Transverse colon (tissue), 4 donors: ENCODE results near the gene CELF4.

Experiments
- CTCF ChIP-seq, 5 experiments: fragments of 200-600 bp in 3 of 5; fragments of 450-650 bp in 2 of 5; sonication (generic) in 3 of 5; IDR thresholded peaks; 1 replicate in 2 of 5; 2 replicates in 3 of 5; pipeline ENCODE4 v1.5.1; 2016 to 2017; ENCODE audit warnings: antibody characterized with exemption in 5 of 5, inconsistent platforms in 3 of 5, mild to moderate bottlenecking in 2 of 5, moderate library complexity in 1 of 5
- POLR2A ChIP-seq: fragments of 450-650 bp; IDR thresholded peaks from one replicate; pipeline ENCODE4 v1.6.1; 2016; ENCODE audit warnings: antibody characterized with exemption, mild to moderate bottlenecking, moderate library complexity
- POLR2AphosphoS5 ChIP-seq, 3 donors: sonication (generic); formaldehyde crosslinking; IDR thresholded peaks; one replicate each; pipeline ENCODE4 v1.6.1; 2016; ENCODE audit warnings: antibody characterized with exemption in 3 of 3

DNA sequence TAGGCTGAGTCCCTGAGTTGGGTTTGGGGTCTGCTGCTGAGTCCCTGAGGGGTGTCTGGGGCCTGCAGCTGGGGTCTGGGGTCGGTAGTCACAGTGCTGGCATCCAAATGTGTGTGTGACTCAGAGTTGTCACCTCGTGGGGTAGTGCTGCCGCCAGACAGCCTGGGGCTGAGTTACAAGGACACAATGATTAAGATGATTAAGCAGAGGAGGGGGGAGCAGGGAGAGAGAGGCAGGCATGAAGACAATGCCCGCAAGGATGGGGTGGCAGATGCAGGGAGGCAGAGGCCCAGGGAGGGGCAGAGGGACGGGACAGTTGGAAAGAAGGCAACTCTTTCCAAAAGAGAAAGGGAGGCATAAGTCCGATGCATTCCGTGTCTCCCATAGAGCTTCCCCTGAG, 120.2 kb downstream of the CELF4 start:
- TF ChIP-seq CTCF (IDR thresholded peaks at IDR 0.05) = no peak
- TF ChIP-seq POLR2A = no peak
- no peak for TF ChIP-seq POLR2AphosphoS5 (IDR thresholded peaks at IDR 0.05)
